Upper lobe of left lung (tissue), 6 donors: ENCODE results near the gene ERC1. TPM values are rescaled to one million over a fixed set of nuclear protein-coding genes. Genes with fewer than 3 reads are reported as not detected.
A peak's percentile ranks its signal among the peaks of the same experiment; 100 is the strongest.

ENCODE experiments used
- ATAC-seq, 2 donors: fragments of 200-7000 bp; cut with Tn5 transposase; one replicate each; pipeline ENCODE4 v1.9.1; 2022; ENCODE audit warnings: mild to moderate bottlenecking in 2 of 2, moderate library complexity in 2 of 2; ENCODE audit not compliant: low FRiP score in 2 of 2
- DNase-seq, 2 donors: peaks; one replicate each; pipeline ENCODE4 v3.0.0-alpha.2; 2019 to 2020
- H3K27ac ChIP-seq, 4 donors: fragments of 200-600 bp; sonication (generic); one replicate each; pipeline ENCODE4 v1.5.1; 2016 to 2019
- H3K27me3 ChIP-seq, 4 donors: fragments of 200-600 bp; sonication (generic); one replicate each; pipeline ENCODE4 v1.5.1; 2017 to 2019
- H3K36me3 ChIP-seq, 4 donors: fragments of 200-600 bp; sonication (generic); one replicate each; pipeline ENCODE4 v1.5.1; 2016 to 2019
- H3K4me1 ChIP-seq, 4 donors: fragments of 200-600 bp; sonication (generic); one replicate each; pipeline ENCODE4 v1.5.1; 2018 to 2019
- H3K4me3 ChIP-seq, 4 donors: fragments of 200-600 bp; sonication (generic); one replicate each; pipeline ENCODE4 v1.5.1; 2017 to 2019; ENCODE audit warnings: mild to moderate bottlenecking in 2 of 4, moderate library complexity in 1 of 4
- H3K9me3 ChIP-seq, 4 donors: fragments of 200-600 bp; sonication (generic); one replicate each; pipeline ENCODE4 v1.5.1; 2018 to 2019
- EP300 ChIP-seq, 4 donors: sonication (generic); formaldehyde crosslinking; IDR thresholded peaks; one replicate each; pipeline ENCODE4 v1.5.1; 2017; ENCODE audit warnings: antibody characterized with exemption in 4 of 4, control low read depth in 2 of 4
- POLR2A ChIP-seq, 4 donors: fragments of 450-650 bp; IDR thresholded peaks; one replicate each; pipeline ENCODE4 v1.5.1; 2016 to 2017; ENCODE audit warnings: antibody characterized with exemption in 4 of 4, mild to moderate bottlenecking in 2 of 4
- POLR2AphosphoS5 ChIP-seq, 2 donors: sonication (generic); formaldehyde crosslinking; IDR thresholded peaks; one replicate each; pipeline ENCODE4 v1.5.1; 2017; ENCODE audit warnings: antibody characterized with exemption in 2 of 2
- WGBS, 2 donors: methylation state at CpG; one replicate each; pipeline ENCODE4 v1.1.5; 2017 to 2018; 5-methylcytosine and 5-hydroxymethylcytosine counted together
- total RNA-seq, 6 donors: library from RNA; depleted of rRNA in 4 of 6; stranded (reverse); fragments of >200 nt in 4 of 6; gene quantifications; one replicate each; pipeline versions ENCODE4 v1.1.0 to v1.2.1, GENCODE V29; 2016 to 2021
- TF ChIP-seq, protein P1 (sequence below), 6 experiments: fragments of 450-650 bp in 4 of 6; fragments of 200-600 bp in 2 of 6; sonication (generic) in 2 of 6; IDR thresholded peaks; one replicate each; pipeline ENCODE4 v1.5.1; 2016 to 2019; ENCODE audit warnings: antibody characterized with exemption in 6 of 6
- donor health status: DM: no; HTN: no; CAD: no; lungs with moderate emphysema.
- donor health status: DM: no; HTN: yes; CAD: no; lungs with severe emphysema.

Gene ERC1
- total RNA-seq, 6 donors from 2014 or later, result 37.7 to 158 (median 60.1) TPM

DNA sequence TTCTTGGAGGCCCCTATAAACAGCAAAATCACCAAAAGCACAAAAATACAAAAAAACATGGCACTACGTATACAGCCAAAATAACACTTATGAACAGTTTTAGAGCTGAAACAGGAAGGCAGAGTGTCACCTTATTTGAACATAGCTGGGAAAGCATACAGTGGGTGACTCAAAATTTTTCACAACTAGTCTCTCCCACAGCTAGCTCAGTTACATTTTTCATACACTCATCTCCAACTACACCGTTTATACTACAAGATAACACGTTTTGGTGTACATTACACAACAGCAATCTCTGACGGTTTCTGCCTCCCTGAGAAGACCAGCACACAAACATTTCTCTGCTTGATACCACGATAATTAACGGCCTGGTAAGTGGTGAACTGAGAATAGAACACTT, 44.4 kb upstream of the ERC1 start:
- DNase-seq (no peak), ATAC-seq (no peak)
- Histone ChIP-seq H3K4me1 (peaks cover 12 to 23% (median 13%) of the 10 kb centered on the region in 4 donors), H3K4me3 (no peak overlapping the region), H3K36me3 (peaks cover 0 to 14% (median 0%) of the 10 kb centered on the region in 4 donors), H3K27ac (no peak overlapping the region), H3K9me3 (no peaks in the 10 kb centered on the region), H3K27me3 (no peaks in the 10 kb centered on the region)
- 63 to 69% methylated on average over 6 of the region's 6 CpGs for WGBS, 2 donors
- TF ChIP-seq, protein P1, sequence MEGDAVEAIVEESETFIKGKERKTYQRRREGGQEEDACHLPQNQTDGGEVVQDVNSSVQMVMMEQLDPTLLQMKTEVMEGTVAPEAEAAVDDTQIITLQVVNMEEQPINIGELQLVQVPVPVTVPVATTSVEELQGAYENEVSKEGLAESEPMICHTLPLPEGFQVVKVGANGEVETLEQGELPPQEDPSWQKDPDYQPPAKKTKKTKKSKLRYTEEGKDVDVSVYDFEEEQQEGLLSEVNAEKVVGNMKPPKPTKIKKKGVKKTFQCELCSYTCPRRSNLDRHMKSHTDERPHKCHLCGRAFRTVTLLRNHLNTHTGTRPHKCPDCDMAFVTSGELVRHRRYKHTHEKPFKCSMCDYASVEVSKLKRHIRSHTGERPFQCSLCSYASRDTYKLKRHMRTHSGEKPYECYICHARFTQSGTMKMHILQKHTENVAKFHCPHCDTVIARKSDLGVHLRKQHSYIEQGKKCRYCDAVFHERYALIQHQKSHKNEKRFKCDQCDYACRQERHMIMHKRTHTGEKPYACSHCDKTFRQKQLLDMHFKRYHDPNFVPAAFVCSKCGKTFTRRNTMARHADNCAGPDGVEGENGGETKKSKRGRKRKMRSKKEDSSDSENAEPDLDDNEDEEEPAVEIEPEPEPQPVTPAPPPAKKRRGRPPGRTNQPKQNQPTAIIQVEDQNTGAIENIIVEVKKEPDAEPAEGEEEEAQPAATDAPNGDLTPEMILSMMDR (IDR thresholded peaks at IDR 0.05), result no peak
- TF ChIP-seq POLR2AphosphoS5 (IDR thresholded peaks at IDR 0.05), result no peak
- TF ChIP-seq EP300 (IDR thresholded peaks at IDR 0.05), result no peak
- TF ChIP-seq POLR2A (IDR thresholded peaks at IDR 0.05), result no peak

- no peak for ATAC-seq
- Histone ChIP-seq H3K36me3 (peaks cover 0 to 8% (median 0%) of the 10 kb centered on the region in 4 donors), H3K4me1 (peaks cover 12 to 23% (median 13%) of the 10 kb centered on the region in 4 donors), H3K9me3 (no peaks in the 10 kb centered on the region), H3K27me3 (no peaks in the 10 kb centered on the region), H3K27ac (peak overlapping the region in 1 of 4 donors; percentile 90), H3K4me3 (peak overlapping the region in 3 of 4 donors; percentile 60 to 95 (median 94))
- TF ChIP-seq POLR2A (IDR thresholded peaks at IDR 0.05) (no peak), EP300 (IDR thresholded peaks at IDR 0.05) (no peak), POLR2AphosphoS5 (IDR thresholded peaks at IDR 0.05) (no peak)
- TF ChIP-seq, protein P1 (IDR thresholded peaks at IDR 0.05), result no peak
- DNase-seq, result no peak
- 85 to 86% methylated on average over 9 of the region's 9 CpGs for WGBS, 2 donors
Measured at GRCh38 chr12:948238-948637, 42.8 kb upstream of the ERC1 start.

DNA sequence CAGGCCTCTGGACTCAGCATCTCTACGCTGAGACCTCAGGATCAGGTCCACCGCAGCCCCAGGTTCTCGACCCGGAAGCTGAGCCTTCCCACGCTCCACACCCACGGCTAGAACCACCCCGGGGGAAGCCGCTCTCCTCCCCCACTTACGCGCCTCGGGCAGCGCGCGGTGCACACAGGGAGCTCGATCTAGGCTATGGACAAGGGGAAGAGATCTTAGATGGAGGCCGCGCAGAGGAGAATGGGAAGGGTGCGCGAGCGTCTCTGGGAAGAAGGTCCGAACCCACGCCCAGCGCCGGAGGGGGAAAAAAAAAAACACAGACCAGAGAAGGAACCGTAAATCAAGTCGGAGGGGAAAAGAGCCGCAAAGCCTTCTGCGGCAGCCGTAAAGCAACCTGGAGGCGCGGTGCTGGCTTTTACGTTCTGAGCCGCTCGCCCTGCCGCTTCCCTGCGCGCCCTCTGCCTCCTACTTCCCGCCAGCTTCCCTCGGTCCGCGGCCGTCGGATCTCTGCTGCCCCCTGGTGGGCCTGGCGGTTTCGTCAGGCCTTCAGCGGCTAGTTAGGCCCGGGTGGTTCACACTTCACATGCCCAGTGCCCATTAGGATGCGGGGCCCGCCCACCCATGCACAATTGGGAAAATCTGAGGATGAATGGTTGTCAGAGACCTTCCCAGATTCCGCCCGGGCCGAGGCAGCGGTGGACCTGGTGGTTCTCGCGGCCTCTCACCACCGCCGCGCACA, 41.4 kb upstream of the ERC1 start, which contains the start of gene RAD52:
Gene RAD52 (minus strand): TSS at position 242 of the 739 bp plus-strand sequence. CDS start 16,636 bp downstream, outside the sequence.
- Histone ChIP-seq H3K4me1 (peaks cover 12 to 23% (median 13%) of the 10 kb centered on the region in 4 donors), H3K4me3 (peak within 1 kb of the TSS; percentile 60 to 95 (median 94)), H3K9me3 (no peaks in the 10 kb centered on the region), H3K36me3 (no peaks in the 10 kb centered on the region), H3K27me3 (no peaks in the 10 kb centered on the region), H3K27ac (peak within 1 kb of the TSS; percentile 84 to 93 (median 90))
- 0 to 1% methylated on average over 37 to 45 of the region's 58 CpGs for WGBS, 2 donors
- ATAC-seq (peak; percentile 97 to 99), DNase-seq (peak; percentile 97 to 98)
- TF ChIP-seq POLR2AphosphoS5 (IDR thresholded peaks at IDR 0.05), result peak; percentile 79 to 89
- TF ChIP-seq POLR2A (IDR thresholded peaks at IDR 0.05), result peak in 3 of 4 donors; percentile 55 to 78 (median 56)
- TF ChIP-seq, protein P1 (IDR thresholded peaks at IDR 0.05), result peak; percentile 93 to 99 (median 99)
- no peak for TF ChIP-seq EP300 (IDR thresholded peaks at IDR 0.05)

GRCh38 chr12:951176-951575, 39.8 kb upstream of the ERC1 start:
- Histone ChIP-seq H3K9me3 (no peaks in the 10 kb centered on the region), H3K4me1 (peaks cover 9 to 20% (median 12%) of the 10 kb centered on the region in 4 donors), H3K27ac (no peak overlapping the region), H3K36me3 (no peaks in the 10 kb centered on the region), H3K27me3 (no peaks in the 10 kb centered on the region), H3K4me3 (no peak overlapping the region)
- DNase-seq (no peak), ATAC-seq (no peak)
- TF ChIP-seq, protein P1 (IDR thresholded peaks at IDR 0.05), result no peak
- TF ChIP-seq POLR2AphosphoS5 (IDR thresholded peaks at IDR 0.05), result no peak
- TF ChIP-seq POLR2A (IDR thresholded peaks at IDR 0.05), result no peak
- TF ChIP-seq EP300 (IDR thresholded peaks at IDR 0.05), result no peak
- 37 to 45% methylated on average over 1 of the region's 1 CpG for WGBS, 2 donors
